ENCODE measurements around the gene IQUB.
A peak's percentile ranks its signal among the peaks of the same experiment; 100 is the strongest.

IQUB gene

GRCh38 chr7:123573896-123574467, 39.6 kb upstream of the IQUB start:
- DNase-seq, result no peak
- Histone ChIP-seq H3K4me3 (ENCODE audit: low read depth, low read length) (no peak overlapping the region), H3K27me3 (replicated peaks) (no peaks in the 10 kb centered on the region), H3K36me3 (replicated peaks) (no peaks in the 10 kb centered on the region), H3K27ac (no peak overlapping the region)
- no peak for TF ChIP-seq CTCF (IDR thresholded peaks at IDR 0.05; ENCODE audit: low read depth, low read length, missing control alignments)
- in situ Hi-C loops (cut with HindIII; ENCODE audit: low pct_ligation_motif_present, low sequenced_read_pairs), result no loop called here

GRCh38 chr7:123573341-123573740, 38.9 kb upstream of the IQUB start:
- Histone ChIP-seq H3K27me3 (replicated peaks) (no peaks in the 10 kb centered on the region), H3K4me3 (ENCODE audit: low read depth, low read length) (no peak overlapping the region), H3K27ac (no peak overlapping the region), H3K36me3 (replicated peaks) (no peaks in the 10 kb centered on the region)
- in situ Hi-C loops (cut with HindIII; ENCODE audit: low pct_ligation_motif_present, low sequenced_read_pairs), result no loop called here
- DNase-seq, result no peak
- no peak for TF ChIP-seq CTCF (IDR thresholded peaks at IDR 0.05; ENCODE audit: low read depth, low read length, missing control alignments)

GRCh38 chr7:123571684-123572083, 37.3 kb upstream of the IQUB start:
- no peak overlapping the region for H3K27ac ChIP-seq
- in situ Hi-C loops (cut with HindIII; ENCODE audit: low pct_ligation_motif_present, low sequenced_read_pairs), result no loop called here
- H3K27me3 ChIP-seq (replicated peaks), result no peaks in the 10 kb centered on the region
- no peaks in the 10 kb centered on the region for H3K36me3 ChIP-seq (replicated peaks)
- no peak for TF ChIP-seq CTCF (IDR thresholded peaks at IDR 0.05; ENCODE audit: low read depth, low read length, missing control alignments)
- DNase-seq, result peak; percentile 47
- H3K4me3 ChIP-seq (ENCODE audit: low read depth, low read length), result no peak overlapping the region

GRCh38 chr7:123571187-123571586, 36.8 kb upstream of the IQUB start:
- Histone ChIP-seq H3K27ac (no peak overlapping the region), H3K4me3 (ENCODE audit: low read depth, low read length) (no peak overlapping the region), H3K27me3 (replicated peaks) (no peaks in the 10 kb centered on the region), H3K36me3 (replicated peaks) (no peaks in the 10 kb centered on the region)
- no peak for DNase-seq
- TF ChIP-seq CTCF (IDR thresholded peaks at IDR 0.05; ENCODE audit: low read depth, low read length, missing control alignments), result no peak
- in situ Hi-C loops (cut with HindIII; ENCODE audit: low pct_ligation_motif_present, low sequenced_read_pairs), result no loop called here

GRCh38 chr7:123570390-123571182, 36.2 kb upstream of the IQUB start:
- H3K27ac ChIP-seq, result no peak overlapping the region
- in situ Hi-C loops (cut with HindIII; ENCODE audit: low pct_ligation_motif_present, low sequenced_read_pairs), result no loop called here
- TF ChIP-seq CTCF (IDR thresholded peaks at IDR 0.05; ENCODE audit: low read depth, low read length, missing control alignments), result no peak
- H3K27me3 ChIP-seq (replicated peaks), result no peaks in the 10 kb centered on the region
- H3K4me3 ChIP-seq (ENCODE audit: low read depth, low read length), result no peak overlapping the region
- H3K36me3 ChIP-seq (replicated peaks), result no peaks in the 10 kb centered on the region
- no peak for DNase-seq

Data from brain microvascular endothelial cell (primary cell).